ENCODE data around the gene PPIH.

The PPIH gene

GRCh38 chr1:42657981-42658876, at the start of gene PPIH (continued):
- TF ChIP-seq ZBTB11 (tag by site-specific recombination; conservative IDR thresholded peaks at IDR 0.05; ENCODE audit: low read depth) (peak; percentile 97), OSR2 (tag by site-specific recombination; IDR thresholded peaks at IDR 0.05) (no peak), ZNF426 (tag by site-specific recombination; IDR thresholded peaks at IDR 0.05) (no peak), ZNF398 (tag by site-specific recombination; IDR thresholded peaks at IDR 0.05) (no peak), ZNF292 (tag by site-specific recombination; IDR thresholded peaks at IDR 0.05; ENCODE audit: borderline replicate concordance, low read depth) (no peak), SCRT2 (tag by site-specific recombination; IDR thresholded peaks at IDR 0.05) (0 out of 2 replicates have a peak, but pooled peaks have one; percentile 17), KLF10 (tag by site-specific recombination; IDR thresholded peaks at IDR 0.05) (peak; percentile 46; the same call in 1 of the 2 replicates), ZNF433 (tag by site-specific recombination; IDR thresholded peaks at IDR 0.05; ENCODE audit: low read depth) (no peak), ZFP41 (tag by site-specific recombination; IDR thresholded peaks at IDR 0.05; ENCODE audit: borderline replicate concordance) (no peak), ZNF510 (tag by site-specific recombination; IDR thresholded peaks at IDR 0.05; ENCODE audit: insufficient replicate concordance) (no peak), ZFP3 (tag by site-specific recombination; IDR thresholded peaks at IDR 0.05; ENCODE audit: low read depth) (no peak), ZNF792 (tag by site-specific recombination; IDR thresholded peaks at IDR 0.05) (no peak), GLIS2 (tag by site-specific recombination; IDR thresholded peaks at IDR 0.05) (peak; percentile 26; the same call in 1 of the 2 replicates), ZNF561 (tag by site-specific recombination; IDR thresholded peaks at IDR 0.05; ENCODE audit: borderline replicate concordance) (peak; percentile 76), ZNF19 (tag by site-specific recombination; IDR thresholded peaks at IDR 0.05; ENCODE audit: low read depth) (no peak), ZIC2 (tag by site-specific recombination; IDR thresholded peaks at IDR 0.05) (0 out of 2 replicates have a peak, but pooled peaks have one; percentile 5), ZNF560 (tag by site-specific recombination; IDR thresholded peaks at IDR 0.05; ENCODE audit: borderline replicate concordance) (no peak), ZNF335 (tag by site-specific recombination; conservative IDR thresholded peaks at IDR 0.05) (peak; percentile 99), HOXA7 (CRISPR knock-in tag; IDR thresholded peaks at IDR 0.05; ENCODE audit: borderline replicate concordance) (no peak), ZNF214 (tag by site-specific recombination; IDR thresholded peaks at IDR 0.05; ENCODE audit: borderline replicate concordance) (no peak), ZNF184 (tag by site-specific recombination; IDR thresholded peaks at IDR 0.05) (no peak), ZNF658 (tag by site-specific recombination; IDR thresholded peaks at IDR 0.05) (no peak), PRDM10 (tag by site-specific recombination; IDR thresholded peaks at IDR 0.05) (peak; percentile 85), KLF16 (tag by site-specific recombination; IDR thresholded peaks at IDR 0.05) (peak; percentile 86), ZNF664 (tag by site-specific recombination; IDR thresholded peaks at IDR 0.05) (no peak), ZNF704 (tag by site-specific recombination; IDR thresholded peaks at IDR 0.05) (no peak), ZNF23 (tag by site-specific recombination; IDR thresholded peaks at IDR 0.05; ENCODE audit: borderline replicate concordance) (no peak), ZNF777 (tag by site-specific recombination; IDR thresholded peaks at IDR 0.05; ENCODE audit: borderline replicate concordance) (no peak), ZSCAN30 (tag by site-specific recombination; IDR thresholded peaks at IDR 0.05) (peak; percentile 3; the same call in 1 of the 2 replicates), ZEB2 (tag by site-specific recombination; IDR thresholded peaks at IDR 0.05) (peak; percentile 88)
